Activated CD4-positive, alpha-beta T cell treated with anti-CD3 and anti-CD28 coated beads for 36 hours (primary cell): ENCODE data around the gene CCDC78. TPM values are rescaled to one million over a fixed set of nuclear protein-coding genes. Genes with fewer than 3 reads are reported as not detected.

Experiments
- ATAC-seq: fragments of 200-7000 bp; cut with Tn5 transposase; one replicate; pipeline ENCODE4 v1.10.0; 2021; ENCODE audit warnings: mild to moderate bottlenecking, moderate library complexity
- CTCF ChIA-PET: fragments of 350-600 bp; sonication (Branson Sonifier 250); formaldehyde crosslinking; loops from one replicate; lab custom pipeline; 2021; ENCODE audit warnings: antibody characterized with exemption; lab: Charles Lee
- POLR2A ChIA-PET: fragments of 350-600 bp; sonication (Branson Sonifier 250); formaldehyde crosslinking; loops from one replicate; lab custom pipeline; 2021; ENCODE audit warnings: antibody characterized with exemption, inconsistent platforms; lab: Charles Lee
- DNase-seq: peaks from one replicate; pipeline ENCODE4 v3.0.0-alpha.2; 2020
- H3K27ac Mint-ChIP-seq: one replicate; pipeline ENCODE4 v1.8.0; 2021; ENCODE audit warnings: mixed read lengths
- H3K27me3 Mint-ChIP-seq: one replicate; pipeline ENCODE4 v1.8.0; 2021; ENCODE audit warnings: mixed read lengths
- H3K36me3 Mint-ChIP-seq: one replicate; pipeline ENCODE4 v1.8.0; 2021; ENCODE audit warnings: low read depth, mixed read lengths
- H3K4me1 Mint-ChIP-seq: one replicate; pipeline ENCODE4 v1.8.0; 2021; ENCODE audit warnings: mixed read lengths
- H3K4me3 Mint-ChIP-seq: one replicate; pipeline ENCODE4 v1.8.0; 2021; ENCODE audit warnings: mild to moderate bottlenecking, moderate library complexity, mixed read lengths
- H3K9me3 Mint-ChIP-seq: one replicate; pipeline ENCODE4 v1.8.0; 2021; ENCODE audit warnings: low read depth, mixed read lengths
- intact Hi-C, 2 experiments: fragments of 100-400 bp; cut with DNase I in 1 of 2; cut with micrococcal nuclease in 1 of 2; formaldehyde crosslinking; loops; one replicate each; pipeline versions ENCODE4 v1.14.2 to v1.15.1; 2022 to 2024; cut with DNase I, micrococcal nuclease
- total RNA-seq, 2 experiments: library from RNA; stranded (reverse); gene quantifications; one replicate each; pipeline ENCODE4 v1.2.3, GENCODE V29; 2021

CCDC78 gene
- total RNA-seq, 2 experiments from 2014 or later: 1.8 to 2.4 TPM

DNA sequence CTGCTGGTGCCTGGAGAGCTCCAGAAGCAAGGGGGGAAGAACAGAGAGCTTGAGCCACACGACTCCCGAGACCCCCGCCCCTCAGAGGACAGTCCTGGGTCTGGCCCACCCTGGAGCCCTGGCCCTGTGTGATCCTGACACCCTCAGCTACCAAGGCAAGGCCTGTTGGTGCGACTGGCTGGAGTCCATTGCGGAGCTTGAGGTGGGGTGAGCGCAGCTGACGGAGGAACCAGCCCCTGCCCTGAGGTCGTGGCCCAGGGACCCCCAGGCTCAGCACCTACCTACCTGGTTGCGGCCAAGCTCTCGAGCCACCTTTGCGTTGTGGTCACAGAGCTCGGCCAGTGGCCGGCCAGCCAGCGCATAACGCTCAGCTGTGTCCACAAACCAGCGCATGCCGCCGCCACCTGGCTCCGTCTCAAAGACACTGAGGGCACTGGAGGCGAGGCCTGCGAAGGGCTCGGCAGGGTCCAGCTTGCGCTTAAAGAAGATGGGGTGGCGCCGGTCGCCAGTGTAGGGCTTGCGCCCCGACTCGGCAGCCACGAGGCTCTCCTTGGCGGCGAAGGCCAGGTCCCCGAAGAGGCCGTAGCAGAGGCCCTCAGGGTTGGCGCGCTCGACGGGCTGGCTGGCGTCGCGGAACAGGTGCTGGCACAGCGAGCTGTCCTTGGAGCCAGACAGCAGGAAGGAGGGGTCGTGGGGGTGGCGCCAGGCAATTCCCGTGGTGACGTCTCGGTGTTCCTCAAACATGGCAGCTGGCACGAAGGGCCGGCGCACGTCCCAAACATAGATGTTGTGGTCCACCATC is 39.6 kb downstream of the CCDC78 start:
- POLR2A ChIA-PET: no interaction called here
- DNase-seq: no peak
- H3K27ac Mint-ChIP-seq: no peak overlapping the region
- CTCF ChIA-PET: no interaction called here
- ATAC-seq: no peak
- H3K9me3 Mint-ChIP-seq: no peaks in the 10 kb centered on the region
- intact Hi-C loops: no loop called here
- H3K4me3 Mint-ChIP-seq: no peak overlapping the region
- no peaks in the 10 kb centered on the region for H3K27me3 Mint-ChIP-seq
- H3K36me3 Mint-ChIP-seq: peaks cover 26% of the 10 kb centered on the region
- peaks cover 39% of the 10 kb centered on the region for H3K4me1 Mint-ChIP-seq

- DNase-seq (peak; percentile 47), ATAC-seq (no peak)
- Mint-ChIP-seq H3K9me3 (no peaks in the 10 kb centered on the region), H3K27me3 (no peaks in the 10 kb centered on the region), H3K4me3 (no peak overlapping the region), H3K36me3 (peaks cover 31% of the 10 kb centered on the region), H3K4me1 (peaks cover 46% of the 10 kb centered on the region), H3K27ac (no peak overlapping the region)
- CTCF ChIA-PET: interaction anchor here (0.5 kb wide), 1 partner anchor 1529 kb away, joined by 4 read pairs; the partner anchor contains the start of gene PGP
- POLR2A ChIA-PET: no interaction called here
- intact Hi-C loops: loop anchor here in 1 of 2 experiments (2.0 kb wide), 1 partner anchor 17 kb away; the partner anchor contains the start of gene RHOT2
These were observed 40.3 kb downstream of the CCDC78 start for GRCh38 chr16:685967-686366.

- ATAC-seq (no peak), DNase-seq (no peak)
- POLR2A ChIA-PET: no interaction called here
- Mint-ChIP-seq H3K27ac (no peak overlapping the region), H3K27me3 (no peaks in the 10 kb centered on the region), H3K36me3 (peaks cover 32% of the 10 kb centered on the region), H3K9me3 (no peaks in the 10 kb centered on the region), H3K4me3 (no peak overlapping the region), H3K4me1 (peaks cover 42% of the 10 kb centered on the region)
- intact Hi-C loops: loop anchor here (1.0 to 5.0 kb wide), 13 partner anchors 16 to 1087 kb away; partner anchors contain the start of genes ANTKMT (in 2 of the 2), METTL26 (in 2 of the 2), CAPN15 (in 1 of the 2) and CHTF18 (in 1 of the 2)
- CTCF ChIA-PET: no interaction called here
These were observed 41.1 kb downstream of the CCDC78 start for GRCh38 chr16:684961-685696.

DNA sequence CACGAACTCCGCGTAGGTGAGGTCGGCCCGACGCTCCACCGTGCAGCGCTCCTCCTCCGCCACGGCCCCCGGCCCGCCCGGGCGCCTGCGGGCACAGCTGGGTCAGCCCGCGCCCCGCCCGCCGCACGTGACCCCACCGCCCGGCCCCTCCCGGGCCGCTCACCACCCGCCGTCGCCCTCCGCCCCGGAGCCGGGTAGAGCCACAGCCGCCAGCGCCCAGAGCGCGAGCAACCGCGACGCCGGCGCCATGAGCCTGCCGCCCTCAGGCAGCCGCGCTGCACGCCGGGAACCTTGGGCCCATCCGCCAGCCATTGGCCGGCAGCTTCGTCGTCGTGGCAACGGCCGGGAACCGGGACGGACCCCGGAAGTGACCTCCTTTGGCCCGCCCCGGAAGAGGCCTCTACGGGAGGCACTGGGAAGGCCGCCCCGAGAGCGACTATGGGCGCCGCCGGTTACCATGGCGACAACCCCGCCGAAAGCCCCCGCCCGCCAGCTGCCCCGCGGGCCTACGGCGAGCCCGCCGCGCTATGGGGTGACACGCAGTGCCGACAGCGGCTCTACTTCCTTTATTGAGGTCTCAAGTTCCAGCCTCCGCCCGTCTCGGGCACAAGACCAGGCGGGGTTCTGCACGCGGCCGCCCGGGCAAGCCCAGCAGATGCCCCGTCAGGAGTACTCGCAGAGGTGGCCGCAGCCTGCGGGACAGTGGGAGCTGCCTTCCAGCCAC is 42.0 kb downstream of the CCDC78 start, which contains the start of gene JMJD8:
TSS of gene JMJD8 (minus strand) at position 264 of the 724 bp plus-strand sequence. CDS start at position 249, 15 bp downstream.
- Mint-ChIP-seq H3K27ac (peak within 1 kb of the TSS; percentile 58), H3K4me1 (peaks cover 40% of the 10 kb centered on the region), H3K4me3 (peak within 1 kb of the TSS; percentile 76), H3K27me3 (no peaks in the 10 kb centered on the region), H3K9me3 (no peaks in the 10 kb centered on the region), H3K36me3 (peaks cover 32% of the 10 kb centered on the region)
- CTCF ChIA-PET: interaction anchor here (0.6 to 1.0 kb wide), 2 partner anchors 28 to 259 kb away, joined by 3 to 4 read pairs; partner anchors contain the start of gene RAB11FIP3
- POLR2A ChIA-PET: no interaction called here
- DNase-seq: peak; percentile 99
- ATAC-seq: peak; percentile 80
- intact Hi-C loops: loop anchor here (1.0 to 5.0 kb wide), 13 partner anchors 15 to 1088 kb away; partner anchors contain the start of genes ANTKMT (in 2 of the 2), METTL26 (in 2 of the 2), CAPN15 (in 1 of the 2) and CHTF18 (in 1 of the 2)

DNA sequence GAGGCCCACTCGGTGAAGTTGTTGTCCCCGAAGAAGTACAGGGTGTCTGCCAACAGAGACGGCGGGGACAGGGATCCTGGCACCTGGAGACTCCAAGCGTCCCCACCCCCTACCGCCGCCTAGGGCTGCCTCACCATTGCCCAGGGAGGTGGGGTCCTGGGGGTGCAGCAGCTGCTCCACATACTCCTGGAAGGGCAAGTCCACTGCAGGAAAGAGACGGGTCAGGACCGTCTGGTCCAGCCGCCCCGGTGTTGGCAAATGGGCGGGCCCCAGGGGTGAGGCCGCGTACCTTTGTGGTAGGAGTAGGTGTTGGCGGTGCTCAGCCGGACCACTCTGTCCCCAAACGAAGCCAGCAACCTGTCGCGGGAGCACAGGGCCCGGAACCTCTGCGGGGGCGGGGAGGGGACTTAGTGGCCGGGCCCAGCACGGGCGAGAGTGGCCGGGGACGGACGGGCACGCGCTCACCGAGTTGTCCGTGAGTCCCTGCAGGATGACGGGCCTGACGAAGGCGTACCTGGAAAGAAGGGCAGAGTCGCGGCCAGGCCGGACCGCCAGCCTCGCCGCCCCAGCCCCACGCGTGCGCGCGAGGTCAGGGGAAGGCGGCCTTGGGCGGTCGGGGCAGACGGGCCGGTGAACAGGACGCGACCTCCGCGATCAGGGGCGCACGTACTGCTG is 42.7 kb downstream of the CCDC78 start:
- DNase-seq (peak; percentile 41), ATAC-seq (no peak)
- Mint-ChIP-seq H3K27me3 (no peaks in the 10 kb centered on the region), H3K4me3 (peak overlapping the region; percentile 76), H3K36me3 (peaks cover 32% of the 10 kb centered on the region), H3K27ac (peak overlapping the region; percentile 58), H3K4me1 (peaks cover 36% of the 10 kb centered on the region), H3K9me3 (no peaks in the 10 kb centered on the region)
- intact Hi-C loops: loop anchor here (1.0 to 5.0 kb wide), 13 partner anchors 15 to 1089 kb away; partner anchors contain the start of genes ANTKMT (in 2 of the 2), METTL26 (in 2 of the 2), CAPN15 (in 1 of the 2) and CHTF18 (in 1 of the 2)
- POLR2A ChIA-PET: no interaction called here
- CTCF ChIA-PET: interaction anchor here (0.6 to 1.0 kb wide), 3 partner anchors 29 to 258 kb away, joined by 3 to 4 read pairs (median 4); partner anchors contain the start of gene RAB11FIP3

DNA sequence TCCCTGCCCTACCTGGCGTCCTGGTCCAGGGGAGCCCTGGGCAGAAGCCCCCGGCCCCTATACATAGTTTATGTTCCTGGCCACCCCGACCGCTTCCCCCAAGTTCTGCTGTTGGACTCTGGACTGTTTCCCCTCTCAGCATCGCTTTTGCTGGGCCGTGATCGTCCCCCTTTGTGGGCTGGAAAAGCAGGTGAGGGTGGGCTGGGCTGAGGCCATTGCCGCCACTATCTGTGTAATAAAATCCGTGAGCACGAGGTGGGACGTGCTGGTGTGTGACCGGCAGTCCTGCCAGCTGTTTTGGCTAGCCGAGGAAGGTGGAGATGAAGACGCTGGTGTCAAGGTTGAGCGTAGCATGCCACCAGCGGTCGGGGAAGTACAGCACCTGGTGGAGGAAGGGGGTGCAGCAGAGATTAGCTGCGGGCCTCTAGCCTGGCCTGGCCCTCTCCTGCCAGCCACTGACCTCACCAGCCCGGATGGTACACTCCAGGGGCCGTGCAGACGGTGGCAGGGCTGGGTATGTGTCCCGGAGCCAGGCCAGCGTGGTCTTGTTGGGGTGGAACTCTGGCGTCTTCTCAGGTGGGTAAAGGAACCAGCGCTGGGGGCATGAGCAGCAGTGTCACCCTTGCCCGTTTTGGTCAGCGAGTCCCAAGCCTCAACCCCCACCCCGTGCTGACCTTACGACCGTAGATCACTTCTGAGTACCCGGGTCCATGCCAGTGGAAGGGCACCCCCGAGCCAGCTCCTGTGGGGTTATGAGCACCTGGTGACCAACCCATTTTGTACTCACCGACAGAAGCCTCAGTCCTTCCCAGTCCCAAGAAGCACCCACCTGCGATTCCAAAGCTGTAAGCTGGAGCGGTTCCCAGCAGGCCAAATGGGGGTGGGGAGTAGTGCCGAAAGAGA is 43.5 kb downstream of the CCDC78 start:
- ATAC-seq (no peak), DNase-seq (no peak)
- intact Hi-C loops: loop anchor here (5.0 kb wide), 7 partner anchors 40 to 1090 kb away; partner anchors contain the start of genes ANTKMT (in 1 of the 2), CAPN15 (in 1 of the 2), DECR2 (in 1 of the 2) and EME2 (in 1 of the 2)
- ChIA-PET CTCF (interaction anchor here (0.6 kb wide), 1 partner anchor 195 kb away, joined by 4 read pairs; no protein-coding TSS in a partner anchor), POLR2A (no interaction called here)
- Mint-ChIP-seq H3K4me1 (peaks cover 34% of the 10 kb centered on the region), H3K9me3 (no peaks in the 10 kb centered on the region), H3K4me3 (peak overlapping the region; percentile 76), H3K36me3 (peaks cover 32% of the 10 kb centered on the region), H3K27me3 (no peaks in the 10 kb centered on the region), H3K27ac (peak overlapping the region; percentile 58)

- DNase-seq: no peak
- CTCF ChIA-PET: interaction anchor here (0.6 to 1.0 kb wide), 2 partner anchors 39 to 60 kb away, joined by 4 read pairs; no protein-coding TSS in a partner anchor
- intact Hi-C loops: loop anchor here (5.0 kb wide), 7 partner anchors 40 to 1090 kb away; partner anchors contain the start of genes ANTKMT (in 1 of the 2), CAPN15 (in 1 of the 2), DECR2 (in 1 of the 2) and EME2 (in 1 of the 2)
These were observed 44.4 kb downstream of the CCDC78 start for GRCh38 chr16:681746-682427.

GRCh38 chr16:680967-681745 is 45.1 kb downstream of the CCDC78 start:
- POLR2A ChIA-PET: no interaction called here
- peaks cover 36% of the 10 kb centered on the region for H3K4me1 Mint-ChIP-seq
- no peaks in the 10 kb centered on the region for H3K27me3 Mint-ChIP-seq
- ATAC-seq (no peak), DNase-seq (peak; percentile 40)
- intact Hi-C loops: loop anchor here (1.0 to 5.0 kb wide), 12 partner anchors 9 to 1091 kb away; partner anchors contain the start of genes METTL26 (in 2 of the 2), ANTKMT (in 1 of the 2), CAPN15 (in 1 of the 2) and CHTF18 (in 1 of the 2)
- peaks cover 28% of the 10 kb centered on the region for H3K36me3 Mint-ChIP-seq
- CTCF ChIA-PET: interaction anchor here (0.6 to 1.0 kb wide), 2 partner anchors 38 to 59 kb away, joined by 4 read pairs; no protein-coding TSS in a partner anchor
- no peaks in the 10 kb centered on the region for H3K9me3 Mint-ChIP-seq
- peak overlapping the region; percentile 47 for H3K27ac Mint-ChIP-seq
- H3K4me3 Mint-ChIP-seq: peak overlapping the region; percentile 76

More at GRCh38 chr16:681746-682427, 44.4 kb downstream of the CCDC78 start:
- Mint-ChIP-seq H3K27me3 (no peaks in the 10 kb centered on the region), H3K27ac (peak overlapping the region; percentile 26), H3K9me3 (no peaks in the 10 kb centered on the region), H3K4me1 (peaks cover 34% of the 10 kb centered on the region), H3K36me3 (peaks cover 32% of the 10 kb centered on the region), H3K4me3 (peak overlapping the region; percentile 76)
- POLR2A ChIA-PET: no interaction called here
- no peak for ATAC-seq
